Activated naive CD8-positive, alpha-beta T cell treated with anti-CD3 and anti-CD28 coated beads for 36 hours (primary cell): Measurements from ENCODE around the gene C9orf43. TPM values are rescaled to one million over a fixed set of nuclear protein-coding genes. Genes with fewer than 3 reads are reported as not detected.
A peak's percentile ranks its signal among the peaks of the same experiment; 100 is the strongest.

Source experiments
- DNase-seq: peaks from one replicate; pipeline ENCODE4 v3.0.0; 2021
- H3K27ac Mint-ChIP-seq: one replicate; pipeline ENCODE4 v1.8.0; 2022; ENCODE audit warnings: mild to moderate bottlenecking, moderate library complexity, mixed read lengths
- H3K27me3 Mint-ChIP-seq: one replicate; pipeline ENCODE4 v1.8.0; 2022; ENCODE audit warnings: mild to moderate bottlenecking, mixed read lengths
- H3K36me3 Mint-ChIP-seq: one replicate; pipeline ENCODE4 v1.8.0; 2021; ENCODE audit warnings: mild to moderate bottlenecking, mixed read lengths
- H3K4me1 Mint-ChIP-seq: one replicate; pipeline ENCODE4 v1.8.0; 2021; ENCODE audit warnings: mixed read lengths
- H3K4me3 Mint-ChIP-seq: one replicate; pipeline ENCODE4 v1.8.0; 2022; ENCODE audit warnings: mild to moderate bottlenecking, moderate library complexity, mixed read lengths
- H3K9me3 Mint-ChIP-seq: one replicate; pipeline ENCODE4 v1.8.0; 2022; ENCODE audit warnings: mixed read lengths
- total RNA-seq, 2 experiments: library from RNA; stranded (reverse); gene quantifications; one replicate each; pipeline ENCODE4 v1.2.3, GENCODE V29; 2021

The C9orf43 gene
- total RNA-seq, 2 experiments from 2014 or later = 0.99 to 1.0 TPM

DNA sequence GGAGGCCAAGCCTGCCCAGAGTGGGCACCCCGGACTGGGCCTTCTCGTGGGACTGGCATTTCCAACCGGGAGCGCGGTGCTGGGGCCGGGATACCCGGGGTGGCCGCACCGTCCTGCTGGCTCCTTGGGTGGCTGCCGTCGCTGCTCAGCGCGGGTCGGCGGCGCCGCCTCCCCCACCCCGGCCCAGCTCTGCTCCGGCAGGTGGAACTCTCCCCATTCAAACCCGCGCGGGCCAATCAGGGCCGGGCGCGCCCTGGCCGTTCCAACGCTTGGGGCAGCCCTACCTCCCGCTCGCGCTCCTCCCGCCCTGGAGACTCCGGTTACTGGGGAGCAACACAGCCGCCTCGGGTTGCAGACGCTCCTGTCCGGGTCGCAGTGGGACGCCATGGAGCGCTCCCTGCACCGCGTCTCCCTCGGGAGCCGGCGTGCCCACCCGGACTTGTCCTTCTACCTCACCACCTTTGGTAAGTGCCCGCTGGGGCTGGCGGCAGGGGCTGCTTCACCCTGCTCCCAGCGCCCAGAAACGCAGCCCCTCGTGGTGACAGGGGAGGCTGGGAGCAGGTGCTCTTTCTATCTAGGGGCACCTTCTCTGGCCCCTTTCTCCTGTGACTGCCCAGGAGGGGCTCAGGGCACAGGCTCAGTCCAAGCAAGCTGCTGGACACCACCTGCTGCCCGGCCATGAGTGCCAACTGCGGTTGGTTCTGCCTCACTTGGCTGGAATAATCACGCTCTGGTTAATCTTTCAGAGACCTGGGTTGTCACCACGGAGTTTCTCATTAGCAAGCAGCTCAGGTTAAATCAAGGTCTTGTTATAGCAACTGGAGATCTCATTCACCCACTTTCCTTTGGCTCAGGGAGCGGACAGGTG, 53.1 kb downstream of the C9orf43 start, which contains the start of gene RGS3:
TSS of gene RGS3 (plus strand) at position 310 of the 868 bp plus-strand sequence. CDS start at position 386, 76 bp downstream.
- no peak for DNase-seq
- H3K4me1 Mint-ChIP-seq = peaks cover 5% of the 10 kb centered on the region

DNA sequence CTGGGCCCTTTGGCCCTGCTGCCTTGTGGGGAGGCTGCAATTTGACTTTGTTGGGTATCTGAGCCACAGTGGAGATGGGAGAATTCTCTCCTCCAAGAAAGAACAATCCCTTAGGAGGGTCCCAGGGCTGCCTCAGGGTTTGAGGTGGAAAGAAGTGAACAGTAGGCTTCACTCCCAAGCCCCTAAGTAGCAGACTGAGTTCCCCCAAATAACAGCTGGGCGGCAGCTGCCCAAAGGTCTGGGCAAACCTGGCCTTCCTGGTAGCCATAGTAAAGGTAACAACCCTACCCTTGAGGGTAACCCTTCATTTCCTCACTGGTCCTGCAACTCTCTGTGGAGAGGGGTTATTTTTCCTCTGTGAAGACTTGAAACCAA, 53.7 kb downstream of the C9orf43 start:
- Mint-ChIP-seq H3K4me1 (peaks cover 5% of the 10 kb centered on the region), H3K27me3 (no peaks in the 10 kb centered on the region), H3K9me3 (peaks cover 10% of the 10 kb centered on the region), H3K36me3 (peaks cover 3% of the 10 kb centered on the region), H3K27ac (no peak overlapping the region), H3K4me3 (no peak overlapping the region)
- DNase-seq = no peak

More for the DNA sequence above, 53.1 kb downstream of the C9orf43 start, which contains the start of gene RGS3:
- Mint-ChIP-seq H3K4me3 (no peak within 1 kb of the TSS), H3K36me3 (peaks cover 3% of the 10 kb centered on the region), H3K27ac (no peak within 1 kb of the TSS), H3K27me3 (no peaks in the 10 kb centered on the region), H3K9me3 (peaks cover 10% of the 10 kb centered on the region)

DNA sequence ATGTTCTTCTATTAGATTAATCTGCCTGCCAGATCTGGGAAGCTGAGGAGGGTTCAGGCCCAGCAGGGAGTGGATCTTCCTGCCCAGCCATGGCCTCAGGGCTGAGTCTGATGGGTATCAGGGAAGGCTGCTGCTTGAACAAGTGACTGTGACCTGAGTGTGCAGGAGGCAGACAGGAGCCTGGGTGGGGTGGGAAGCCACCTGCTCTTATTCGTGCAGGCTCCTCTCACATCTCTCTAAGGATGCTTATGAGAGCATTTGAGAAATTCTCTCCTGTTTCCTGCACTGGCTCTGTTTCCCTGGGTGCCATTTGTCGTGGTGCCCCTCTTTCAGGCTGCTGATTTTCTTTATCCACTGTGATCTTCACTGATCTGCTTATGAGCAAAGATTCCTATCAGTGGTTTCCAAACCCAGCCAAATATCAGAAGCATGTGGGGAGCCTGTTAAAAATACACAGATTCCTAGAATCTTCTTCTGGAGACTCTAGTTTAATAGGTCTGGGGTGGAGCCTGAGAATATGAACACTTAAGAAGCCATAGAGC, 55.1 kb downstream of the C9orf43 start:
- H3K27me3 Mint-ChIP-seq = no peaks in the 10 kb centered on the region
- peaks cover 5% of the 10 kb centered on the region for H3K4me1 Mint-ChIP-seq
- H3K36me3 Mint-ChIP-seq = peaks cover 3% of the 10 kb centered on the region
- no peak overlapping the region for H3K27ac Mint-ChIP-seq
- no peak overlapping the region for H3K4me3 Mint-ChIP-seq
- H3K9me3 Mint-ChIP-seq = peaks cover 10% of the 10 kb centered on the region
- no peak for DNase-seq

GRCh38 chr9:113467183-113467582, 56.6 kb downstream of the C9orf43 start:
- peaks cover 3% of the 10 kb centered on the region for H3K36me3 Mint-ChIP-seq
- no peak overlapping the region for H3K27ac Mint-ChIP-seq
- no peak for DNase-seq
- H3K4me1 Mint-ChIP-seq = peaks cover 8% of the 10 kb centered on the region
- H3K9me3 Mint-ChIP-seq = peaks cover 10% of the 10 kb centered on the region
- H3K27me3 Mint-ChIP-seq = no peaks in the 10 kb centered on the region
- no peak overlapping the region for H3K4me3 Mint-ChIP-seq

DNA sequence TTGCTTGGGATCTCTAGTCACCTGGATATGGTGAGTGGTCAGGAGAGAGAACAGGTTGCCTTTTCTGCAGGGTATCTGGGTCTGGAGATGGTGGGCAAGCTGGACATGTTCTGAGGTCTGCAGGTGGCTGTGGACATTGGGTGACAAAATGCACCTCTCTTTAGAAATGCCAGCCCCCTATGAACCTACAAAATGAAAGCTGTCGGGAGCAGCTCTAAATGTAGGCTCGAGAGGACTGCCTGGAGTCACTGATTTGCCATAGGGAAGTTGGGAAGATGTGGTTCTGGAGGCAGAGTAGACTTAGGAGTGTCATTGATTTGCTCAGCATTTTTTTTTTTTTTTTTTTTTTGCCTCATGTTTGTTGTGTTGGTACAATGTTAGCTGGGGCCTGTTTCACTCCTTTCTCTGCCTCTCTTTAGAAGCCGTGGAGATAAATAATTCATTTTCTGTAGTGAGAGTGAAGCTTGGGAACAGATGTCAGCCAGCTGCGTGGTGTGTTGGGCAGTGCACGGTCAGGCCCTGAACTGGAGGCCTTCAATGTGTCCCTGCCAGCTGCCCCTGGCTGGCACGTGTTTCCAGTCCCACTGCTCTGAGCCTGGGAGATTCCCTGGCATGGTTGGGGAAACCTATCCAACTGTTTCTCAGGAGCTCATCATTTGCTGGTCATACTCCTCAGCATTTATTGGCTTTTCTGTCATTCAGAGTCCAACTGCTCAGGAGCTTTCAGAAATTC, 58.3 kb downstream of the C9orf43 start:
- H3K4me3 Mint-ChIP-seq = no peak overlapping the region
- no peak overlapping the region for H3K27ac Mint-ChIP-seq
- peaks cover 10% of the 10 kb centered on the region for H3K9me3 Mint-ChIP-seq
- peaks cover 3% of the 10 kb centered on the region for H3K36me3 Mint-ChIP-seq
- H3K27me3 Mint-ChIP-seq = no peaks in the 10 kb centered on the region
- peaks cover 8% of the 10 kb centered on the region for H3K4me1 Mint-ChIP-seq
- no peak for DNase-seq

DNA sequence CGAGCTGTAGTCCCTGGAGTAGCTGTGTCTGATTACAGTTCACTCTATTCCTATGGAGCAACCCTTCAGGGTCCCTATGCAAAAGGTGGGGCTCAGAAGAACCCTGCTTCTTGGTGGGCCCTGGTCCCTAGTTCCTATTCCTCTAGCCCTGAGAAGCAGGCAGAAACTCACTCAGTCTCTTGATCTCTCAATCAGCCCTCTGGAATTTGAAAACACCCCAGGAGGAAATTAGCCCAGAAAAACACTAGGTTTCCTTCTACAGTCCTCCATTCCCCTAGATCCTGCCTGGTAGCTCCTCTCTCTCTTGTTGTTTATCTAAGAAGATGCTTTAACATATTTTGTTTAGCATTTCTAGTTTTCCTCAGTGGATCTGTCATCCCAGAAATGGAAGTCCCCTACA, 60.6 kb downstream of the C9orf43 start:
- Mint-ChIP-seq H3K27me3 (no peaks in the 10 kb centered on the region), H3K9me3 (peaks cover 10% of the 10 kb centered on the region), H3K36me3 (peaks cover 3% of the 10 kb centered on the region), H3K4me1 (peaks cover 3% of the 10 kb centered on the region), H3K27ac (no peak overlapping the region), H3K4me3 (no peak overlapping the region)
- no peak for DNase-seq

- no peak overlapping the region for H3K4me3 Mint-ChIP-seq
- H3K4me1 Mint-ChIP-seq = peaks cover 3% of the 10 kb centered on the region
- no peaks in the 10 kb centered on the region for H3K27me3 Mint-ChIP-seq
- H3K27ac Mint-ChIP-seq = peak overlapping the region; percentile 32
- peaks cover 3% of the 10 kb centered on the region for H3K36me3 Mint-ChIP-seq
- no peak for DNase-seq
- H3K9me3 Mint-ChIP-seq = peaks cover 10% of the 10 kb centered on the region
Measured at GRCh38 chr9:113471566-113471965, 61.0 kb downstream of the C9orf43 start.

- Mint-ChIP-seq H3K36me3 (peaks cover 3% of the 10 kb centered on the region), H3K4me3 (no peak overlapping the region), H3K9me3 (peaks cover 10% of the 10 kb centered on the region), H3K4me1 (peaks cover 3% of the 10 kb centered on the region), H3K27me3 (no peaks in the 10 kb centered on the region), H3K27ac (no peak overlapping the region)
- DNase-seq = no peak
Measured at GRCh38 chr9:113472199-113472598, 61.7 kb downstream of the C9orf43 start.

GRCh38 chr9:113474360-113475028, 63.9 kb downstream of the C9orf43 start:
- Mint-ChIP-seq H3K4me1 (peaks cover 16% of the 10 kb centered on the region), H3K36me3 (no peaks in the 10 kb centered on the region), H3K4me3 (no peak overlapping the region), H3K27ac (no peak overlapping the region), H3K9me3 (no peaks in the 10 kb centered on the region), H3K27me3 (peaks cover 3% of the 10 kb centered on the region)
- no peak for DNase-seq

GRCh38 chr9:113475031-113475430, 64.5 kb downstream of the C9orf43 start:
- peaks cover 21% of the 10 kb centered on the region for H3K4me1 Mint-ChIP-seq
- no peaks in the 10 kb centered on the region for H3K9me3 Mint-ChIP-seq
- peaks cover 3% of the 10 kb centered on the region for H3K27me3 Mint-ChIP-seq
- no peak for DNase-seq
- no peak overlapping the region for H3K27ac Mint-ChIP-seq
- H3K4me3 Mint-ChIP-seq = no peak overlapping the region
- no peaks in the 10 kb centered on the region for H3K36me3 Mint-ChIP-seq

DNA sequence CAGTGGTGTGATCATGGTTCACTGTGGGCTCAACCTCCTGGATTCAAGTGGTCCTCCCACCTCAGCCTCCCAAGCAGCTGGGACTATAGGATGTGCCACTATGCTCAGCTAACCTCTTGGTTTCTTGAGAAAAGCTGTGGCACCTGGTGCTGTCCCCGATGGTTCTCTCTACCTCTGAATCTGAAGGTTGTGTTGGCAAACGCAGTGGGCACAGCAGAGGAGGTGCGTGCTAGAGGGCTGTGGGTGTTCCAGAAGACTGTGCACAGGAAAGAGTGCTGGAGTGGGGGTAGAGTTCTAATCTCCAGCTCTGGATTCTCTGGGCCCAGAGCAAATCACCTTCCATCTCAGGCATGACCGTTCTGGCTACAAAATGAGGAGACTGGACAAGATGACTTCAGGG, 65.4 kb downstream of the C9orf43 start:
- Mint-ChIP-seq H3K4me3 (no peak overlapping the region), H3K27me3 (peaks cover 3% of the 10 kb centered on the region), H3K4me1 (peaks cover 21% of the 10 kb centered on the region), H3K9me3 (no peaks in the 10 kb centered on the region), H3K36me3 (no peaks in the 10 kb centered on the region), H3K27ac (no peak overlapping the region)
- no peak for DNase-seq

GRCh38 chr9:113476511-113476916, 66.0 kb downstream of the C9orf43 start:
- no peak for DNase-seq
- no peak overlapping the region for H3K4me3 Mint-ChIP-seq

GRCh38 chr9:113477058-113477457, 66.5 kb downstream of the C9orf43 start:
- Mint-ChIP-seq H3K4me1 (peaks cover 18% of the 10 kb centered on the region), H3K4me3 (no peak overlapping the region), H3K27ac (no peak overlapping the region), H3K9me3 (no peaks in the 10 kb centered on the region), H3K36me3 (no peaks in the 10 kb centered on the region), H3K27me3 (peaks cover 3% of the 10 kb centered on the region)
- no peak for DNase-seq

More at GRCh38 chr9:113476511-113476916, 66.0 kb downstream of the C9orf43 start:
- Mint-ChIP-seq H3K27me3 (peaks cover 3% of the 10 kb centered on the region), H3K4me1 (peaks cover 21% of the 10 kb centered on the region), H3K27ac (no peak overlapping the region), H3K36me3 (no peaks in the 10 kb centered on the region), H3K9me3 (no peaks in the 10 kb centered on the region)

DNA sequence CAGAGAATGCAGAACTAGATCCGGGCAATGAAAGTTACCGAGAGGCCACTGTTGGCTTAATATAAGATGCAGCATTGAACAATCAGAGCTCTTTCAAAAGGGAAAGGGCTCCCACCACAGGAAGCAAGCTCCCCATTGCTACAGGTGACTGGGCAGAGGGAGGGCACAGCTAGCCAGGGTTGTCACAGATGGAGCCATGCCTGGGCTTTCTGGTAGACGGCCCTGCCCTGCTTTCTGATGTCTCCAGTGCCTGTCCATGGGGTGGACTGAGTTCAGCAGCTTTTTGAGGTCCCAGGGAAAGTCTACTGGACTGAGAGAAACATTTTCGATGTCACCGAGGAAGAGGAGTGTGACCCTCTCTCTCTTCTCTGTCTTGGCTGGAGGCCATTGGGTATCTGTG, 67.1 kb downstream of the C9orf43 start:
- H3K9me3 Mint-ChIP-seq = no peaks in the 10 kb centered on the region
- H3K36me3 Mint-ChIP-seq = no peaks in the 10 kb centered on the region
- peak overlapping the region; percentile 2 for H3K27ac Mint-ChIP-seq
- H3K4me1 Mint-ChIP-seq = peaks cover 18% of the 10 kb centered on the region
- H3K27me3 Mint-ChIP-seq = peaks cover 3% of the 10 kb centered on the region
- no peak overlapping the region for H3K4me3 Mint-ChIP-seq
- no peak for DNase-seq

DNA sequence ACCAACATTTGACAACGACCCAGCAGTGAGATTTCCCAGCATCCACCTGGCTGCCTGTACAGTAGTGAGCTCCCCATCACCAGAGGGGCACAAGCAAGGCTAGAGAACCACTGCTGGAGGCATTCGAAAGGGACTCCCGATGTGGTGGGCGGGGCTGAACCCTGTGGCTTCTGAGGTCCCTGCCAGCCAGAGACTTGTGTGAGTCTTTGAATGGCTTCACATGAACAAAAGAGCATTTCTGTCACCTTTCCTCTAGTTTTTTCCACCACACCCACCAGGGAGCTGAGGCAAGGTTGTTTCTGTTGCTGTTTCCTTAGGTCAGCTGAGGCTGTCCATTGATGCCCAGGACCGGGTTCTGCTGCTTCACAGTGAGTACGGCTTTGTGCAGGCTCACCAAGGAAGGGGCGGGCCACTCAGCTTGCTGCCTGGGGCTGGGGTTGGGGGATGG, 68.7 kb downstream of the C9orf43 start:
- DNase-seq = peak; percentile 52
- Mint-ChIP-seq H3K9me3 (no peaks in the 10 kb centered on the region), H3K4me3 (no peak overlapping the region), H3K27me3 (peaks cover 3% of the 10 kb centered on the region), H3K27ac (no peak overlapping the region), H3K4me1 (peaks cover 18% of the 10 kb centered on the region), H3K36me3 (no peaks in the 10 kb centered on the region)
